HepG2 (cell line): Measurements from ENCODE around the gene PRSS33. TPM values are rescaled to one million over a fixed set of nuclear protein-coding genes. Genes with fewer than 3 reads are reported as not detected.

ENCODE experiments used
- BRF2 ChIP-seq: sonication (generic); formaldehyde crosslinking; IDR thresholded peaks from 2 replicates; pipeline ENCODE4 v1.8.1; 2022; ENCODE audit warnings: mild to moderate bottlenecking, missing genetic modification reagents
- E2F5 ChIP-seq: sonication (generic); formaldehyde crosslinking; conservative IDR thresholded peaks from 2 replicates; pipeline ENCODE4 v1.4.0; 2020; ENCODE audit warnings: missing genetic modification reagents
- FOXP1 ChIP-seq, 2 experiments: fragments of 450-650 bp in 1 of 2; IDR thresholded peaks; 2 replicates each; pipeline ENCODE4 v1.6.1; 2017 to 2018; ENCODE audit warnings: antibody characterized with exemption in 1 of 2
- KIAA2018 ChIP-seq: sonication (generic); formaldehyde crosslinking; IDR thresholded peaks from 2 replicates; pipeline ENCODE4 v1.5.0; 2020; ENCODE audit warnings: mild to moderate bottlenecking, missing genetic modification reagents, borderline replicate concordance
- SALL1 ChIP-seq: sonication (generic); formaldehyde crosslinking; IDR thresholded peaks from 2 replicates; pipeline ENCODE4 v1.8.0; 2022; ENCODE audit warnings: mild to moderate bottlenecking, missing genetic modification reagents
- XBP1 ChIP-seq: sonication (generic); formaldehyde crosslinking; IDR thresholded peaks from 2 replicates; pipeline ENCODE4 v1.5.0; 2020; ENCODE audit warnings: missing genetic modification reagents
- ZBTB1 ChIP-seq: sonication (generic); formaldehyde crosslinking; IDR thresholded peaks from 2 replicates; pipeline ENCODE4 v1.4.0; 2020; ENCODE audit warnings: missing genetic modification reagents, borderline replicate concordance
- ZBTB38 ChIP-seq: sonication (generic); formaldehyde crosslinking; IDR thresholded peaks from 2 replicates; pipeline ENCODE4 v1.5.1; 2020; ENCODE audit warnings: mild to moderate bottlenecking, missing genetic modification reagents
- ZBTB4 ChIP-seq: sonication (generic); formaldehyde crosslinking; IDR thresholded peaks from 2 replicates; pipeline ENCODE4 v1.4.0; 2020; ENCODE audit warnings: missing genetic modification reagents, mild to moderate bottlenecking, borderline replicate concordance
- ZNF44 ChIP-seq: sonication (generic); formaldehyde crosslinking; IDR thresholded peaks from 2 replicates; pipeline ENCODE4 v1.5.1; 2020; ENCODE audit warnings: mild to moderate bottlenecking, missing genetic modification reagents
- ZNF781 ChIP-seq: sonication (generic); formaldehyde crosslinking; IDR thresholded peaks from 2 replicates; pipeline ENCODE4 v1.5.1; 2020; ENCODE audit warnings: borderline replicate concordance, mild to moderate bottlenecking, missing genetic modification reagents; ENCODE audit errors: not compliant biosample characterization
- ZZZ3 ChIP-seq: sonication (generic); formaldehyde crosslinking; IDR thresholded peaks from 2 replicates; pipeline ENCODE4 v1.4.0; 2020; ENCODE audit warnings: missing genetic modification reagents, mild to moderate bottlenecking, borderline replicate concordance
- polyA plus RNA-seq, 8 experiments: library from polyadenylated mRNA; depleted of rRNA in 3 of 8; stranded (reverse) in 7 of 8; unstranded in 1 of 8; fragments of >200 nt; fragmentation: Illumina TruSeq in 4 of 8; extraction: Trizol in 4 of 8; gene quantifications; 2 replicates each; pipeline versions ENCODE4 v1.2.1 to v1.2.3, GENCODE V29; 2011 to 2016; ENCODE audit warnings: low read depth in 4 of 8, missing spikeins in 1 of 8, mixed read lengths in 1 of 8; ENCODE audit not compliant: insufficient read depth in 1 of 8
- total RNA-seq, 5 experiments: library from RNA; depleted of rRNA; stranded (reverse); fragments of >200 nt; fragmentation: Illumina TruSeq; extraction: Trizol; gene quantifications; 2 replicates each; pipeline ENCODE4 v1.2.3, GENCODE V29; 2016; ENCODE audit warnings: low read depth in 1 of 5

The PRSS33 gene
- total and polyA plus RNA-seq, 2 of the 13 experiments (the other 11 are each of a cell fraction or from before 2014, with no cell fraction given), result not detected

- peak; percentile 34 for TF ChIP-seq ZBTB38 (CRISPR knock-in tag)
- no peak for TF ChIP-seq FOXP1 (IDR thresholded peaks at IDR 0.05)
- TF ChIP-seq FOXP1 (CRISPR knock-in tag; IDR thresholded peaks at IDR 0.05), result no peak
- no peak for TF ChIP-seq KIAA2018
- TF ChIP-seq XBP1 (CRISPR knock-in tag), result 0 out of 2 replicates have a peak, but pooled peaks have one; percentile 11
- peak; percentile 23 for TF ChIP-seq ZNF781 (CRISPR knock-in tag)
- TF ChIP-seq E2F5, result no peak
- peak; percentile 42 for TF ChIP-seq SALL1 (CRISPR knock-in tag)
- TF ChIP-seq ZBTB1 (CRISPR knock-in tag), result no peak
- peak; percentile 30 for TF ChIP-seq ZBTB4
- no peak for TF ChIP-seq BRF2 (CRISPR knock-in tag)
- TF ChIP-seq ZNF44 (CRISPR knock-in tag), result no peak
- TF ChIP-seq ZZZ3 (CRISPR knock-in tag), result peak; percentile 77; the same call in 1 of the 2 replicates
Measured at GRCh38 chr16:2777231-2777902, 10.0 kb downstream of the PRSS33 start, which contains the start of gene ELOB (continued).
